H1 (cell line): Measurements from ENCODE around the gene THAP11.

ENCODE experiments used
- ASH2L ChIP-seq: fragments of 200-600, 300-600 bp; sonication (generic); IDR thresholded peaks from one replicate; pipeline ENCODE4 v1.7.1; 2017; ENCODE audit warnings: low read length
- CTCF ChIP-seq, 3 experiments: IDR thresholded peaks; 1 replicate in 2 of 3; 2 replicates in 1 of 3; pipeline versions ENCODE4 v1.5.1 to v1.6.1; 2011; ENCODE audit warnings: low read length in 3 of 3, mild to moderate bottlenecking in 3 of 3, inconsistent platforms in 2 of 3, low read depth in 1 of 3, moderate library complexity in 1 of 3; ENCODE audit not compliant: insufficient read depth in 1 of 3; ENCODE audit errors: control extremely low read depth in 1 of 3

DNA sequence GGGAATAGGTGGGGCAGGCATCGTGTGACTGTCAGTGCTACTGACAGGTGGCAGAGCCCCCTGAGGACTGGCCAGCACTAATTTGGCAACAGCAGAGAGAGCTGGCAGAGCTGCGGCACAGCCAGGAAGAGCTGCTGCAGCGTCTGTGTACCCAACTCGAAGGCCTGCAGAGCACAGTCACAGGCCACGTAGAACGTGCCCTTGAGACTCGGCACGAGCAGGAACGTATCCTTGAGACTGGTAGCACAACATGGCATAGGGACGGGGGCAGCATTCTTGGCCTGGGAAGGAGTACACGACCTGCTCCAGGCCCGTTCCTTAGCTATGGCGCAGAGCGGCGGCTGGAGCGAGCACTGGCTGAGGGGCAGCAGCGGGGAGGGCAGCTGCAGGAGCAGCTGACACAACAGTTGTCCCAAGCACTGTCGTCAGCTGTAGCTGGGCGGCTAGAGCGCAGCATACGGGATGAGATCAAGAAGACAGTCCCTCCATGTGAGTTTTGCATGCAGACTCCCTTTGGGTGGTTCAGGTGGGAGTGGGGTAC lies 39.6 kb downstream of the THAP11 start:
- TF ChIP-seq CTCF (IDR thresholded peaks at IDR 0.05; ENCODE audit: control extremely low read depth in 1 of 3, insufficient read depth in 1 of 3, low read depth in 1 of 3, low read length in 3 of 3) (no peak), ASH2L (no peak)
